ENCODE results near the gene FOS.

The FOS gene

DNA sequence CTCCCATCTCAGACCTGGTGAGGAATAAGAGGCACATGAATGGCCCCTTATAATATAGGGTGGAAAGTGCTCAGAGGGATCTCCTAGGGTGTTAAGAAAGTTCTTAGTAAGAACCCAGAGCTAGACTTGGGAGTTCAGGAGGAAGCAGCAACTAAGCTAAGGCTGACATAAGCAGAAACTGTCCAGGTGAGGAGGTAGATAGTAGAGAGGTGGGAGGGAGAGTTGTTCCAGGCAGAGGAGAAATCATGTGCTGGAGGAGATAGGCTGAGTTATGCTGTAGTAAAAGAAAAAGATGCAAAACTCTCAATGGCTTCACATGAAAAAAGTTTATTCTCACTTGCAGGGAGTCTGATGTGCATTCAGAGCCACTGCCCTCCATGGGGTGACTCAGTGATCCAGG is 50.7 kb downstream of the FOS start:
- TF ChIP-seq, protein P1, sequence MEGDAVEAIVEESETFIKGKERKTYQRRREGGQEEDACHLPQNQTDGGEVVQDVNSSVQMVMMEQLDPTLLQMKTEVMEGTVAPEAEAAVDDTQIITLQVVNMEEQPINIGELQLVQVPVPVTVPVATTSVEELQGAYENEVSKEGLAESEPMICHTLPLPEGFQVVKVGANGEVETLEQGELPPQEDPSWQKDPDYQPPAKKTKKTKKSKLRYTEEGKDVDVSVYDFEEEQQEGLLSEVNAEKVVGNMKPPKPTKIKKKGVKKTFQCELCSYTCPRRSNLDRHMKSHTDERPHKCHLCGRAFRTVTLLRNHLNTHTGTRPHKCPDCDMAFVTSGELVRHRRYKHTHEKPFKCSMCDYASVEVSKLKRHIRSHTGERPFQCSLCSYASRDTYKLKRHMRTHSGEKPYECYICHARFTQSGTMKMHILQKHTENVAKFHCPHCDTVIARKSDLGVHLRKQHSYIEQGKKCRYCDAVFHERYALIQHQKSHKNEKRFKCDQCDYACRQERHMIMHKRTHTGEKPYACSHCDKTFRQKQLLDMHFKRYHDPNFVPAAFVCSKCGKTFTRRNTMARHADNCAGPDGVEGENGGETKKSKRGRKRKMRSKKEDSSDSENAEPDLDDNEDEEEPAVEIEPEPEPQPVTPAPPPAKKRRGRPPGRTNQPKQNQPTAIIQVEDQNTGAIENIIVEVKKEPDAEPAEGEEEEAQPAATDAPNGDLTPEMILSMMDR (IDR thresholded peaks at IDR 0.05; ENCODE audit: poor library complexity, severe bottlenecking): no peak
- H3K27ac ChIP-seq (ENCODE audit: poor library complexity, severe bottlenecking): no peak overlapping the region
- no peaks in the 10 kb centered on the region for H3K36me3 ChIP-seq (ENCODE audit: low read depth)
- no peaks in the 10 kb centered on the region for H3K4me1 ChIP-seq (ENCODE audit: insufficient read depth, poor library complexity, severe bottlenecking)
- no peaks in the 10 kb centered on the region for H3K27me3 ChIP-seq (ENCODE audit: insufficient read depth, poor library complexity, severe bottlenecking)
- ATAC-seq (ENCODE audit: low read depth) (no peak), DNase-seq (ENCODE audit: low spot score) (no peak)
- no peaks in the 10 kb centered on the region for H3K9me3 ChIP-seq (ENCODE audit: severe bottlenecking)
- H3K4me3 ChIP-seq (ENCODE audit: severe bottlenecking): no peak overlapping the region

DNA sequence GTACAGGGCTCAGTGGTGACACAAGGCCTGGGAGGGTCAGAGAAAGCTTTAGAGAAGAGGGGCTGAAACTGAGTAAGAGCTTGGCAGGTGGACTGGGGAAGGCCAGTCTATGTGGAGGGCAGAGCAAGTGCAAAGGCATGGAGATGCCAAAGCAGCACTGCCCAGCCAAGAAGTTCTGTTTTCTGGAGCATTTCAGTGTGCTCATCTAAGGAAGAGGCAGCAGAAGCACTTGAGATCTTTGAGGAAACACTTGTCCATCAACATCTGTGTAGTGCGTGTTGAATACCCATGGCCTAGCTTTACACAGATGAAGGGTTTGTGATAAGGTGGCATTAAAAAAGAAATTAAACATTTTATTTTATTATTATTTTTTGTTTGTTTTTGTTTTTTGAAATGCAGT is 52.8 kb downstream of the FOS start:
- Histone ChIP-seq H3K27ac (ENCODE audit: poor library complexity, severe bottlenecking) (no peak overlapping the region), H3K27me3 (ENCODE audit: insufficient read depth, poor library complexity, severe bottlenecking) (no peaks in the 10 kb centered on the region), H3K4me1 (ENCODE audit: insufficient read depth, poor library complexity, severe bottlenecking) (no peaks in the 10 kb centered on the region), H3K4me3 (ENCODE audit: severe bottlenecking) (no peak overlapping the region), H3K36me3 (ENCODE audit: low read depth) (no peaks in the 10 kb centered on the region), H3K9me3 (ENCODE audit: severe bottlenecking) (no peaks in the 10 kb centered on the region)
- DNase-seq (ENCODE audit: low spot score) (no peak), ATAC-seq (ENCODE audit: low read depth) (no peak)
- TF ChIP-seq, protein P1 (IDR thresholded peaks at IDR 0.05; ENCODE audit: poor library complexity, severe bottlenecking): no peak

Data from RWPE2 (cell line).